GM12873 (cell line): ENCODE results near the gene SNUPN.

Experiments used
- CTCF ChIP-seq: IDR thresholded peaks from 2 replicates; pipeline ENCODE4 v1.5.1; 2012; ENCODE audit warnings: low read depth, mild to moderate bottlenecking, moderate library complexity, low read length, control low read depth; ENCODE audit not compliant: insufficient read depth; ENCODE audit errors: missing control alignments

SNUPN gene

GRCh38 chr15:75669191-75669878, 43.8 kb upstream of the SNUPN start:
- no peak for TF ChIP-seq CTCF

DNA sequence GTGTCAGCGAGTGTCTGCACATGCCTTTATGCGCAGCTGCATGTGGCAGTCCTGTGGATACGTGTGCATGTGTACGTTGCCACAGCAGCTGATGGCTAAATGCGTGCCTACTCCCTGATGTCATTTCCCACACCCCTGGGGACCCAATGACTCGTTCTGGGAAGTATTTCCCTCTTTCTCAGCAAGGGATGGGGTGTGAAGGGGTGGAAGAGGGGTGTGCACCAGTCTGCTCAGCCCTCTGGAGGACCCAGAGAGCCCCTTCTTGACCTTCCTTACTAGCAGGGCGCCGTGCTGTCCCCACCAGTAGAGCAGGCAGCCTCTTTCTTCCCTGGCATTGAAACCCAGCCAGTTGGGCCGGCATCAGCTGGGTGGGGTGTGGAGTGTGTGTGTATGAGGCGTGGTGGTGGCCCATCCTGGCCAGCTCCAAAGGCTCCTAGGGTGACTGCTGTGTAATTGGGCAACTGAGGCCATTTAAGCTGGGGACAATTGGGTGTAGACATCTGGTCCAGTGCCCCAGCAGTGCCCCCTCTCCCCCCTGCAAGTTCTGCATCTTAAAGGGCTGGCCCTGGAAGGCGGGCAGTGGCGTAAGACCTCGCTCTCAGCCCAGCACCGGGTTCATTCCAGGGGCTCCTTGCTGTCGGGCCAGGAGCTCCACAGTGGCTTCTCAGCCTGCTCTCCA, 41.4 kb upstream of the SNUPN start:
- TF ChIP-seq CTCF: no peak

DNA sequence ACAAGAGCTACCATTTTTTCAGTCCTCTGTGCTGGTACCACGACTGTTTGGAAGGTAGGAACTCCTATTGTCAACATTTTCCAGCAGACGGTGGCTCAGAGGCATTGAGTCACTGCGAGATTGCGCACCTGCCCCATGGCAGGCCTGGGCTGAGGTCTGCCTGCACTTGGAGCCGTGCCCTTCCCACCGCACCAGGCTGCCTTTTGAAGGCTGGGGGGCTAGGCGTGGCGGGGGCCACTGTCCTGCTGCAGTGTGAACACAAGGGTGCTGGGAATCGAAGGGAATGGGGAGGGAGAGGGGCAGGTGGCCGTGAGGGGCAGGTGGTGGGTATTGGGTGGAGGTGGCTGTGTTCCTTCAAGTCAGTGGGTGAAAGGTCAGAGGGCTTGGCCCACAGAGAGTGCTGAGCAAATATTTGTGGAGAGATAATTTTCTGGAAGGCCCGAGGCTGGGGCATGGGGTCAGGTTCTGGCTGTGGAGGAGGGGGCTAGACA, 38.5 kb upstream of the SNUPN start:
- TF ChIP-seq CTCF: no peak

GRCh38 chr15:75662823-75663519, 37.4 kb upstream of the SNUPN start:
- TF ChIP-seq CTCF: no peak

GRCh38 chr15:75661756-75662140, 36.2 kb upstream of the SNUPN start:
- no peak for TF ChIP-seq CTCF

DNA sequence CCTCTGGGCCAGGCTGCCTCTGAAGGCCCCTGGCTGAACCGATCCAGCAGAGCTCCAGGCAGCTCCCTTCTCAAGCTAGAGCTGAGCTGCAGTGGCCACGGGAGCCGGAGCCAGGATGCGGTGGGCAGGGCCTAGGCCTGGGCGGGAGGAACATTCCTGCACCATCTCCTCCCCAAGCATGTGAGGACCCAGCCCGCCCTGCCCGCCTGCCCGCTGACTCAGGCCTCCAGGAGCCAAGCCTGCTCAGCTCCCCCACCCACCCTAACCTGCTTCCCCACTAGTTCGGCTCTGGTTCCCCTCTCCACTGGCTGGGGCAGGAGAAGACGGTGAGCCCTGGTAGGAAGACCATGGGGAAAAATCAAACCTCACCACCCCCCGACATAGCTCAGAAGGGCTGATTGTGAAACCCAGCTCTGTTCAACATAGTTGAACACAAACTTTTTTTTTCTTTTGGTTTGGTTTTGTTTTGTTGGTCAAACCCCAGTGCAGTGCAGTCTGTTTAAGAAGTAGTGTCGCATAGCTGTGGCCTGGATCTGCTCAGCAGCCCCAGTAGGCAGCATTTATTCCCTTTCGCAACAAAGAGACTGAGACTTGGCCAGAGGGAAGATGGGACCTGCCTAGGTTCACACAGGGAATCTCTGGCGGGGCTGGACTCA, 35.7 kb upstream of the SNUPN start:
- no peak for TF ChIP-seq CTCF

GRCh38 chr15:75659928-75660645, 34.6 kb upstream of the SNUPN start:
- TF ChIP-seq CTCF: no peak
